AG09309 (cell line): ENCODE data around the gene TMEM144.
"Not testable (repeated sequence)": the region's sequence is repeated elsewhere in the genome, so short reads cannot be mapped to it uniquely, and the experiment has no call there.

ENCODE experiments used
- DNase-seq: peaks from one replicate; pipeline ENCODE4 v3.0.0-alpha.2; 2010; ENCODE audit warnings: low read depth
- H3K4me3 ChIP-seq: 2 replicates; pipeline ENCODE4 v1.5.1; 2011; ENCODE audit warnings: mild to moderate bottlenecking, low read depth, low read length, moderate library complexity; ENCODE audit not compliant: control insufficient read depth
- CTCF ChIP-seq: IDR thresholded peaks from 2 replicates; pipeline ENCODE4 v1.5.1; 2011; ENCODE audit warnings: mild to moderate bottlenecking, low read depth, low read length, inconsistent platforms; ENCODE audit not compliant: insufficient read depth, control insufficient read depth; ENCODE audit errors: missing control alignments

Gene TMEM144

GRCh38 chr4:158213466-158213865 lies 3.2 kb downstream of the TMEM144 start:
- no peak for TF ChIP-seq CTCF
- DNase-seq = no peak
- H3K4me3 ChIP-seq = no peak overlapping the region

GRCh38 chr4:158214856-158215255 lies 4.6 kb downstream of the TMEM144 start:
- no peak for DNase-seq
- no peak for TF ChIP-seq CTCF
- H3K4me3 ChIP-seq = no peak overlapping the region

GRCh38 chr4:158217763-158218162 lies 7.5 kb downstream of the TMEM144 start:
- TF ChIP-seq CTCF = no peak
- no peak for DNase-seq
- H3K4me3 ChIP-seq = no peak overlapping the region

GRCh38 chr4:158219623-158220022 lies 9.3 kb downstream of the TMEM144 start:
- no peak for TF ChIP-seq CTCF

GRCh38 chr4:158224318-158224717 lies 14.0 kb downstream of the TMEM144 start:
- H3K4me3 ChIP-seq = not testable (repeated sequence)

More at GRCh38 chr4:158219623-158220022, 9.3 kb downstream of the TMEM144 start:
- no peak overlapping the region for H3K4me3 ChIP-seq
- no peak for DNase-seq

GRCh38 chr4:158224999-158225398 lies 14.7 kb downstream of the TMEM144 start:
- H3K4me3 ChIP-seq = not testable (repeated sequence)

More at GRCh38 chr4:158224318-158224717, 14.0 kb downstream of the TMEM144 start:
- DNase-seq = not testable (repeated sequence)

GRCh38 chr4:158227880-158228279 lies 17.6 kb downstream of the TMEM144 start:
- not testable (repeated sequence) for DNase-seq, H3K4me3 ChIP-seq

More at GRCh38 chr4:158224999-158225398, 14.7 kb downstream of the TMEM144 start:
- DNase-seq = not testable (repeated sequence)

GRCh38 chr4:158228399-158228798 lies 18.1 kb downstream of the TMEM144 start:
- not testable (repeated sequence) for DNase-seq, H3K4me3 ChIP-seq

GRCh38 chr4:158229768-158230167 lies 19.5 kb downstream of the TMEM144 start:
- H3K4me3 ChIP-seq = no peak overlapping the region
- TF ChIP-seq CTCF = no peak
- DNase-seq = no peak
